DMS114 treated with DMSO at 0.1 percent for 48 hours (cell line): ENCODE measurements around the gene SYNJ2.
A peak's percentile ranks its signal among the peaks of the same experiment; 100 is the strongest.
"Not testable (repeated sequence)": the region's sequence is repeated elsewhere in the genome, so short reads cannot be mapped to it uniquely, and the experiment has no call there.

ENCODE experiments used
- DNase-seq: peaks from one replicate; lab custom pipeline; 2025; ENCODE audit not compliant: unreplicated experiment; lab: John Stamatoyannopoulos, UW

SYNJ2 gene, protein sequence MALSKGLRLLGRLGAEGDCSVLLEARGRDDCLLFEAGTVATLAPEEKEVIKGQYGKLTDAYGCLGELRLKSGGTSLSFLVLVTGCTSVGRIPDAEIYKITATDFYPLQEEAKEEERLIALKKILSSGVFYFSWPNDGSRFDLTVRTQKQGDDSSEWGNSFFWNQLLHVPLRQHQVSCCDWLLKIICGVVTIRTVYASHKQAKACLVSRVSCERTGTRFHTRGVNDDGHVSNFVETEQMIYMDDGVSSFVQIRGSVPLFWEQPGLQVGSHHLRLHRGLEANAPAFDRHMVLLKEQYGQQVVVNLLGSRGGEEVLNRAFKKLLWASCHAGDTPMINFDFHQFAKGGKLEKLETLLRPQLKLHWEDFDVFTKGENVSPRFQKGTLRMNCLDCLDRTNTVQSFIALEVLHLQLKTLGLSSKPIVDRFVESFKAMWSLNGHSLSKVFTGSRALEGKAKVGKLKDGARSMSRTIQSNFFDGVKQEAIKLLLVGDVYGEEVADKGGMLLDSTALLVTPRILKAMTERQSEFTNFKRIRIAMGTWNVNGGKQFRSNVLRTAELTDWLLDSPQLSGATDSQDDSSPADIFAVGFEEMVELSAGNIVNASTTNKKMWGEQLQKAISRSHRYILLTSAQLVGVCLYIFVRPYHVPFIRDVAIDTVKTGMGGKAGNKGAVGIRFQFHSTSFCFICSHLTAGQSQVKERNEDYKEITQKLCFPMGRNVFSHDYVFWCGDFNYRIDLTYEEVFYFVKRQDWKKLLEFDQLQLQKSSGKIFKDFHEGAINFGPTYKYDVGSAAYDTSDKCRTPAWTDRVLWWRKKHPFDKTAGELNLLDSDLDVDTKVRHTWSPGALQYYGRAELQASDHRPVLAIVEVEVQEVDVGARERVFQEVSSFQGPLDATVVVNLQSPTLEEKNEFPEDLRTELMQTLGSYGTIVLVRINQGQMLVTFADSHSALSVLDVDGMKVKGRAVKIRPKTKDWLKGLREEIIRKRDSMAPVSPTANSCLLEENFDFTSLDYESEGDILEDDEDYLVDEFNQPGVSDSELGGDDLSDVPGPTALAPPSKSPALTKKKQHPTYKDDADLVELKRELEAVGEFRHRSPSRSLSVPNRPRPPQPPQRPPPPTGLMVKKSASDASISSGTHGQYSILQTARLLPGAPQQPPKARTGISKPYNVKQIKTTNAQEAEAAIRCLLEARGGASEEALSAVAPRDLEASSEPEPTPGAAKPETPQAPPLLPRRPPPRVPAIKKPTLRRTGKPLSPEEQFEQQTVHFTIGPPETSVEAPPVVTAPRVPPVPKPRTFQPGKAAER (N-terminal part only)

GRCh38 chr6:157981395-157982101, at the start of gene SYNJ2:
TSS of gene SYNJ2 (plus strand) at chr6:157981863. CDS start at chr6:157981962, 99 bp downstream.
- no peak for DNase-seq

- DNase-seq = no peak
Observed at GRCh38 chr6:157935786-157936185, 45.9 kb upstream of the SYNJ2 start.

GRCh38 chr6:157937318-157937717, 44.3 kb upstream of the SYNJ2 start:
- no peak for DNase-seq

DNA sequence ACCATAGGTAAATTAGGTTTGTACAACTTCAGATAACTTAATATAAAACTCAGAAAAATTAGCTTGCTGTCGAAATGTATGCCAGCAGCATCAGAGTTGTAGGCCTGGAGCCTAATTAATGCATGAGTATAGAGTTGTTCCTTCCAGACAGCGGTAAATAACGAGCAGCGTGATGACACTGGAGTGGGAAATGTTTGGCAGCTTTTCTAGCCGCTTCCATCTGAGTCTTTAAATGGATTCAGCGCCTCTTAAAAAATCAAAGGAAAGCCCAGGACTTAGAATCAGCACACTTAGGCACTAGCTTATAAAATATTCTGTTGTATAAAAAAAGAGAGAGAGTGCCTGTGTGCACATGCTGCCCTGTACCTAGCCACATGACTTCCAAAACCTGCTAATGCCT, 43.7 kb upstream of the SYNJ2 start:
- DNase-seq = no peak

- DNase-seq = not testable (repeated sequence)
Observed at GRCh38 chr6:157940375-157941036, 41.2 kb upstream of the SYNJ2 start.

- DNase-seq = no peak
Observed at GRCh38 chr6:157941101-157941863, 40.4 kb upstream of the SYNJ2 start.

DNA sequence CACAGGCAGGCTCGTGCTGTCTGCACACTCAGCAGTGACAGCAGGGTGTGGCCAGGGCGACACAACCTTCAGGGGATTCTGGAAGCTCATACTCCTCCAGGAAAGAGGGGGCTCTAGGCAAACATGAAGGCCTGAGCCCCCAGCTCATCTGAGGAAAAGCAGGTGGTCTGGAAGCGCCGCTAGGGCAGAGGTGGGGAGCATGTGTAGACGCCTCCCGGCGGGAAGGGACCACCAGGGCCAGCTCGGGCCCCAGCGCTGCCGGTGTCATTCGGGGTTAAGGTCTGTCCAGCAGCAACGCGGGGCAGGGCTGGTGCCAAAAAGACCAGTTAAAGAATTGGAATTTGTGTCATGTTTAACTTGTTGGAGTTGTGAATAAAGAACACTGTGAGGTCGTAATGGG, 39.3 kb upstream of the SYNJ2 start:
- no peak for DNase-seq

- no peak for DNase-seq
Observed at GRCh38 chr6:157943249-157943963, 38.3 kb upstream of the SYNJ2 start.

- no peak for DNase-seq
Observed at GRCh38 chr6:157943964-157944283, 37.7 kb upstream of the SYNJ2 start.

GRCh38 chr6:157944983-157945931, 36.4 kb upstream of the SYNJ2 start:
- DNase-seq = no peak

DNA sequence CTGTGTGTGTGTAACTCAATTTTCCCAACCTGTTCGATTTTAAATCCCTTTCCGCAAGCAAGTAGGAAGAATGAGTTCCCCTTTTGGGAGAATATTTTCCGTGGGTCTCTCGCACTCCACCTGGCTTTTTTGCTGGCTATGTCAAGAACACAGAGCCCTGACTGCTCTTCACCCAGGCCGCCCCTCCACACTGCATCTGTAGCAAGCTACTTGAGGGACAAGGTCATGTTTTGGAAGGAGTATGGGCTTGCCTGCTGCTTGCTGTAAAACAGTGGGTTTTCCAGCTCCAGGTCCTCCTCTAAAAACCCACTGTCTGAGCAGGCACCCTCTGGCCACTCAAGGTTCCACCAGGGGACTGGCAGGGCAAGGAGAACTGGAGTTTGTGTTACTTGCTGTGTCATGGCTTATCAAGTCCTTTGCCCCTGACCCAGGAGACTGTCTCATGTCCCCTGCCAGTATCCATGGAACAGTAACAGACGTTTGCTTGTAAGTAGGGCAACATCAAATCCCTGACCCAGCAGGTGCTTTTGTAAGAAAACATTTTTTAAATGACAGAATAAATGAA, 35.5 kb upstream of the SYNJ2 start:
- DNase-seq = no peak

DNA sequence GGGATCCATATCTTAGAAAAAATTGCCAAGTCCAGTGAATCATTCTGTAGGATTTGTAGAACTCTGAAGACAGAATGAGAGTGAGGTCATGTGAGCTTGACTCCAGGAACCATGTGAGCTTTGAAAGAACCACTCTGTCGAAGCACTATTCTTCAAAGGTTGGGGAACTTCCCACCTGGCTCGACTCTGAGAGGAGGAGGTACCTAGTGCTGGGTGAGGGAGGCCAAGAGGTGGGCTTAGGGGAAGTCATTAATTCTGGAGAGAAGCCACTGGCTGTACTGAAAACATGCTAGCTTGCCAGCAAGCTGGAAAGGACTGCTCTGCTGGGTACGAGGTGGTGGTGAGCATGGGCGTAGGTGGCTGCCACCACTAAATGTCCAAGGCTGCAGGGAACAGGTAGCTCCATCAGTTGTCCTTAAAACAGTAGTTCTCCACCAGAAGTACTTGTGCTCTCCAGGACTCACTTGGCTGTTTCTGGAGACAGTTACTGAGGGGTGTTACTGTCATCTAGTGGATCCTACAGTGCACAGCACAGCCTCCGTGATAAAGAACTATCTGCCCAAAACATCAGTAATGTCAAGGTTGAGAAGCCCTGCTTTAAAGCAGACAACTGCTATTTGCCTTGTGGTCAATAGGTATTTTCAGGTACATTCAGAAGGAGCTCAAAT, 34.7 kb upstream of the SYNJ2 start:
- DNase-seq = peak; percentile 0

DNA sequence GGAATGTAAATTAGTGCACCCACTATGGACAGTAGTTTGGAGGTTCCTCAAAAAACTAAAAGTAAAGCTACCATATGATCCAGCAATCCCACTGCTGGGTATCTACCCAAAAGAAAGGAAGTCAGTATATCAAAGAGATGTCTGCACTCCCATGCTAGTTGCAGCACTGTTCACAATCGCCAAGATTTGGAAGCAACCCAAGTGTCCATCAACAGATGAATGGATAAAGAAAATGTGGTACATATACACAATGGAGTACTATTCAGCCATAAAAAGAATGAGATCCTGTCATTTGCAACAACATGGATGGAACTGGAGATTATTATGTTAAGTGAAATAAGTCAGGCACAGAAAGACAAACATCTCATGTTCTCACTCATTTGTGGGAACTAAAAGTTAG, 30.8 kb upstream of the SYNJ2 start:
- not testable (repeated sequence) for DNase-seq

DNA sequence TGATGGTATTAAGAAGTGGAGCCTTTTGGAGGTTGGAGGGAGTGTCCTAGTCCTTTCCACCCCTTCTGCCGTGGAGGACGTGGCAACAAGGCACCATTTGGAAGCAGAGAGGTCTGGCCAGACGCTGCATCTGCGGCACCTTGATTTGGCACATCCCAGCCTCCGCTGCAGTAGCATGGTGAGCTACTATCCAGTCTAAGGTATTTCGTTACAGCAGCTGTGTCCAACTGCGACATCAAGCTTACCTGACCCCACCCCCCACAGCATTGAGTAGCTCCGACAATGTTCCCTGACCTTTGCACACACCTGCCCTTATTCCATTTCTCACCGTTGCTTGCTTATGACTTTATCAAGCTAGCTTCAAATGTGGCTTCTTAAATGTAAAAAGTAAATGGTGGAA, 29.8 kb upstream of the SYNJ2 start:
- DNase-seq = no peak

DNA sequence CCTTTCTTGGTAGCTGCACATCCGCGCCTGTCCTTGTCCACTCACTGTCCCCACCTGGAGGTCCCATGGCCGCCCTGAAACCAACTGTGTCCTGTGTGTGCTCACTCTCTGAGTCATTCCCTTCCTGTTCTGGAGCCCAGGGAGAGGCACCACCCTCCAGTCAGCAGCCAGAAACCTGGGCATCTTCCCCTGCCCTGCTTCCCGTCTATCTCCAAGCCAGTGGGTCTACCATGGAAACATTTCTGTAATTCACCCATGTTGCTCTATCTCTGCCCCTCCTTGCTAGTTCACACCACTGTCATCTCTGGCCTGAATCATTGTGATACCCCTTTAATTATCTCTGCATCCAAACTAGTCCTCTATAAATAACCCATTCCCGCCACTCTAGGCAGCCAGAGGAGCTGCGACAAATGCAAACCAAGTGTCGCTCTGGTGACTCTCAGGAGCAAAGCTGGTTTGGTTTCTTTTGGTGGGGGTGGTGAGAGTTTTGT, 28.8 kb upstream of the SYNJ2 start:
- DNase-seq = no peak

DNA sequence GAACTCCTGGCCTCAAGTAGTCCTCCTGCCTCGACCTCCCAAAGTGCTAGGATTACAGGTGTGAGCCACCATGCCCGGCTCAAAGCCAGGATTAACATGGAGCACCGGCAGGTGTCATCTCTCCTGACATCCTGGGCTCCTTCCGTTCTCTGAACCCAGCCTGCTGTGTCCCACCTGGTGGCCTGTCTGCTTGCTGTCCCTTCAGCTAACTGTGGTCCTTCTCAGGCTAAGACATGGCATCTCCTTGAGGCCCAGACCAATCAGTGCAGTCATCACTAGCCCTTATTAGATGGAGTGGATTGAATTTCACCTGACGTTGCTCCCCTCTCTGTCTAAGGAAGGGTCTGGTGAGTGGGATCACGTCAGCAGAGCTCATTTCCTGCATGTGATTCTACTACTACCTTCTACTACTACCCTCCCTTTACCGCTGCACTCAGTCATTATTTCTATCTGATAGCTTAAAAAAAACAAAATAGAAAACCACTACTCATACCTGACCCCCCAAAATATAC, 28.0 kb upstream of the SYNJ2 start:
- no peak for DNase-seq
